ENCODE measurements around the gene ZNF740. TPM values are rescaled to one million over a fixed set of nuclear protein-coding genes. Genes with fewer than 3 reads are reported as not detected.

The ZNF740 gene
- total and polyA plus RNA-seq, 8 donors: 4.0 to 37.5 (median 4.5) TPM

DNA sequence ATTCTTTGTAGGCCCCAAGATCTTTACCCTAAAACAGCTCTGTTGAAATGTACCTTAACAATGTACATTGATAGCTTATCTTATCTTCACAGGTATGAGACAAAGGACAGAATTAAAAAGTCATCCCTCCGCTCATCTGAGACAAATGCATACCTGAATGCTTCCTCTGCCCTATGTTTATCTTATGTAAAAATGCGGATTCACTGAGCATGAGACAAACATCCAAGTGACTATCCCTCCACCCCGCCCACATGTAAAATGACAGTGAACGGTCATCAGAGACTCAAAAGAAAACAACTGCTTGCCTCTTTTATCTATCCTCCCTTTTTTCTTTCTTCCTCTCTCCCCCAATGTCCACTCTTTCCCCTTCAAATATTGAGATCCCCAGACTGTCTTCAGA is 37.2 kb upstream of the ZNF740 start:
- no peaks in the 10 kb centered on the region for H3K4me1 ChIP-seq
- no peaks in the 10 kb centered on the region for H3K27me3 ChIP-seq
- H3K4me3 ChIP-seq: no peak overlapping the region
- H3K36me3 ChIP-seq: no peaks in the 10 kb centered on the region
- no peaks in the 10 kb centered on the region for H3K9me3 ChIP-seq
- H3K27ac ChIP-seq: no peak overlapping the region
- WGBS, 5 donors: 64 to 80% (median 74%) methylated on average over 4 of the region's 4 CpGs
- intact Hi-C loops (cut with DNase I; ENCODE audit: low total_unique reads): no loop called here
- TF ChIP-seq, protein P1, sequence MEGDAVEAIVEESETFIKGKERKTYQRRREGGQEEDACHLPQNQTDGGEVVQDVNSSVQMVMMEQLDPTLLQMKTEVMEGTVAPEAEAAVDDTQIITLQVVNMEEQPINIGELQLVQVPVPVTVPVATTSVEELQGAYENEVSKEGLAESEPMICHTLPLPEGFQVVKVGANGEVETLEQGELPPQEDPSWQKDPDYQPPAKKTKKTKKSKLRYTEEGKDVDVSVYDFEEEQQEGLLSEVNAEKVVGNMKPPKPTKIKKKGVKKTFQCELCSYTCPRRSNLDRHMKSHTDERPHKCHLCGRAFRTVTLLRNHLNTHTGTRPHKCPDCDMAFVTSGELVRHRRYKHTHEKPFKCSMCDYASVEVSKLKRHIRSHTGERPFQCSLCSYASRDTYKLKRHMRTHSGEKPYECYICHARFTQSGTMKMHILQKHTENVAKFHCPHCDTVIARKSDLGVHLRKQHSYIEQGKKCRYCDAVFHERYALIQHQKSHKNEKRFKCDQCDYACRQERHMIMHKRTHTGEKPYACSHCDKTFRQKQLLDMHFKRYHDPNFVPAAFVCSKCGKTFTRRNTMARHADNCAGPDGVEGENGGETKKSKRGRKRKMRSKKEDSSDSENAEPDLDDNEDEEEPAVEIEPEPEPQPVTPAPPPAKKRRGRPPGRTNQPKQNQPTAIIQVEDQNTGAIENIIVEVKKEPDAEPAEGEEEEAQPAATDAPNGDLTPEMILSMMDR (IDR thresholded peaks at IDR 0.05): no peak
- no peak for TF ChIP-seq POLR2AphosphoS5 (IDR thresholded peaks at IDR 0.05)
- no peak for TF ChIP-seq EP300 (IDR thresholded peaks at IDR 0.05)
- no peak for DNase-seq

DNA sequence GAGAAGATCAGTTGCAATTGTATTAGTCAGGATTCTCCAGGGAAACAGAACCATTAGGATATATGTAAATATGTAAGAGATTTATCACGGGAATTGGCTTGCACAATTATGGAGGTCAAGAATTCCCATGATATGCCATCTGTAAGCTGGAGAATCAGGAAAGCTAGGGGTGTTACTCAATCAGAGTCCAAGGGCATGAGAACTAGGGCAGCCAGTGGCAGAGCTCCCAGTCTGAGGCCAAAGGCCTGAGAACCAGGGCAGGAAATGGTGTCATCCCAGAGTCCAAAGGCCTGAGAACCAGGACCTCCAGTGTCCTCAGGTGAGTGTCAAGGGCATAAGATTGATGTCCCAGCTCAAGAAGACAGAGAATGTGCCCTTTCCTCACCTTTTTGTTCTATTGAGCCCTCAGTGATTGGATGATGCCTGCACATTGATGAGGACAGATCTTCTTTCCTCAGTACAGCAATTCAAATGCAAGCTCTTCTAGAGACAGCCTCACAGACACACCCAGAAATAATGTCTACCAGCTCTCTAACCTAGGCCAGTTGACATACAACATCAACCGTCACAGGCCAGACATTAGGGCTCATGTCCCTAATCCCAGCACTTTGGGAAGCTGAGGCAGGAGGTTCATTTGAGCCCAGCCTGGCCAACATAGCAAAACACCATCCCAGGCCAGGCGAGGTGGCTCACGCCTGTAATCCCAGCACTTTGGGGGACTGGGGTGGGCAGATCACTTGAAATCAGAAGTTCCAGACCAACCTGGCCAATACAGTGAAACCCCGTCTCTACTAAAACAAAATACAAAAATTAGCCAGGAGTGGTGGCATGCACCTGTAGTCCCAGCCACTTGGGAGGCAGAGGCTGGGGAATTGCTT is 34.9 kb upstream of the ZNF740 start:
- H3K36me3 ChIP-seq: no peaks in the 10 kb centered on the region
- no peak for TF ChIP-seq EP300 (IDR thresholded peaks at IDR 0.05)
- TF ChIP-seq, protein P1 (IDR thresholded peaks at IDR 0.05): no peak
- no peak for TF ChIP-seq POLR2A (IDR thresholded peaks at IDR 0.05)
- no peak for TF ChIP-seq POLR2AphosphoS5 (IDR thresholded peaks at IDR 0.05)
- no peak overlapping the region for H3K4me3 ChIP-seq
- H3K27ac ChIP-seq: no peak overlapping the region
- WGBS, 5 donors: 86 to 93% (median 89%) methylated on average over 5 of the region's 5 CpGs
- H3K27me3 ChIP-seq: no peaks in the 10 kb centered on the region
- H3K9me3 ChIP-seq: no peaks in the 10 kb centered on the region
- DNase-seq: no peak
- intact Hi-C loops (cut with DNase I; ENCODE audit: low total_unique reads): no loop called here
- no peaks in the 10 kb centered on the region for H3K4me1 ChIP-seq

DNA sequence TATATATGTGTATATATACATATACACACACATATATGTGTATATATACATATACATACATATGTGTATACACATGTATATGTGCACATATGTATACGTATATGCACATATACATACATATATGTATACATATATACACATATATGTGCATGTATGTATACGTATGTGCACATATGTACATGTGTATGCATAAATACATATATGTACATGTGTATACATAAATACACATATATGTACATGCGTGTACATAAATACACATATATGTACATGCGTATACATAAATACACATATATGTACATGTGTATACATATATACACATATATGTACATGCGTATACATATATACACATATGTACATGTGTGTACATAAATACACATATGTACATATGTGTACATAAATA is 33.3 kb upstream of the ZNF740 start:
- DNase-seq: no peak
- no peaks in the 10 kb centered on the region for H3K4me1 ChIP-seq
- 86 to 96% (median 91%) methylated on average over 5 of the region's 5 CpGs for WGBS, 5 donors
- H3K27ac ChIP-seq: no peak overlapping the region
- no peaks in the 10 kb centered on the region for H3K36me3 ChIP-seq
- H3K9me3 ChIP-seq: no peaks in the 10 kb centered on the region
- no peak for TF ChIP-seq POLR2AphosphoS5 (IDR thresholded peaks at IDR 0.05)
- no peak for TF ChIP-seq EP300 (IDR thresholded peaks at IDR 0.05)
- TF ChIP-seq POLR2A (IDR thresholded peaks at IDR 0.05): no peak
- TF ChIP-seq, protein P1 (IDR thresholded peaks at IDR 0.05): no peak
- no peak overlapping the region for H3K4me3 ChIP-seq
- H3K27me3 ChIP-seq: no peaks in the 10 kb centered on the region
- intact Hi-C loops (cut with DNase I; ENCODE audit: low total_unique reads): no loop called here

DNA sequence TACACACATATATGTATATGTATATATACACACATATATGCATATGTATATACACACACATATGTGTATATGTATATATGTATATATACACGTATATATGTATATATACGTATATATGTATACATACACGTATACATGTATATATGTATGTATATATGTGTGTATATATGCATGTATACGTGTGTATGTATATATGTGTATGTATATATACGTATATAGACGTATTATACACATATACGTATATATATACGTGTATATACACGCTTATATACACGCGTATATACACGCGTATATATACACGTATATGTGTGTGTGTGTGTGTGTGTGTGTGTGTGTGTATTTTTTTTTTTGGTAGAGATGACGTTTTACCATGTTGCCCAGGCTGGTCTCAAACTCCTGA is 32.9 kb upstream of the ZNF740 start:
- no peaks in the 10 kb centered on the region for H3K36me3 ChIP-seq
- WGBS, 5 donors: 89 to 94% (median 92%) methylated on average over 15 of the region's 15 CpGs
- no peak for DNase-seq
- H3K27me3 ChIP-seq: no peaks in the 10 kb centered on the region
- H3K4me1 ChIP-seq: no peaks in the 10 kb centered on the region
- no peak overlapping the region for H3K4me3 ChIP-seq
- H3K9me3 ChIP-seq: no peaks in the 10 kb centered on the region
- TF ChIP-seq EP300 (IDR thresholded peaks at IDR 0.05) (no peak), POLR2A (IDR thresholded peaks at IDR 0.05) (no peak), POLR2AphosphoS5 (IDR thresholded peaks at IDR 0.05) (no peak)
- TF ChIP-seq, protein P1 (IDR thresholded peaks at IDR 0.05): no peak
- no peak overlapping the region for H3K27ac ChIP-seq
- intact Hi-C loops (cut with DNase I; ENCODE audit: low total_unique reads): no loop called here
